K562 (cell line): ENCODE measurements around the gene ALOXE3. TPM values are rescaled to one million over a fixed set of nuclear protein-coding genes. Genes with fewer than 3 reads are reported as not detected.

ENCODE experiments used
- BRCA1 ChIP-seq, 2 experiments: fragments of 450-650 bp in 1 of 2; sonication (generic) in 1 of 2; formaldehyde crosslinking in 1 of 2; IDR thresholded peaks; 2 replicates each; pipeline versions ENCODE4 v1.5.0 to v1.6.1; 2017 to 2020; ENCODE audit warnings: mild to moderate bottlenecking in 1 of 2, missing genetic modification reagents in 1 of 2
- CCAR2 ChIP-seq: fragments of 200-400 bp; formaldehyde crosslinking; IDR thresholded peaks from 2 replicates; pipeline ENCODE4 v1.6.1; 2017; ENCODE audit warnings: mild to moderate bottlenecking, low read depth, low read length
- CHCHD3 ChIP-seq: fragments of 250-450 bp; sonication (Bioruptor Pico); IDR thresholded peaks from 2 replicates; pipeline ENCODE4 v2.1.2; 2022; ENCODE audit warnings: mild to moderate bottlenecking
- CHD1 ChIP-seq: fragments of 200-600 bp; sonication (generic); IDR thresholded peaks from one replicate; pipeline ENCODE4 v1.6.1; 2012; ENCODE audit warnings: mild to moderate bottlenecking, moderate library complexity, low read length, inconsistent platforms
- CREM ChIP-seq: IDR thresholded peaks from 2 replicates; pipeline ENCODE4 v1.6.1; 2014; ENCODE audit warnings: antibody characterized with exemption, low read depth
- CSDE1 ChIP-seq, 2 experiments: fragments of 450-650 bp; IDR thresholded peaks; 2 replicates each; pipeline ENCODE4 v1.6.1; 2016; ENCODE audit warnings: mild to moderate bottlenecking in 1 of 2
- CTCFL ChIP-seq: IDR thresholded peaks from 2 replicates; pipeline ENCODE4 v1.6.1; 2011; ENCODE audit warnings: borderline replicate concordance, low read depth, mild to moderate bottlenecking, moderate library complexity, low read length; ENCODE audit not compliant: insufficient read depth, poor library complexity, severe bottlenecking
- HDGF ChIP-seq: fragments of 450-650 bp; IDR thresholded peaks from 2 replicates; pipeline ENCODE4 v1.6.1; 2016
- HMBOX1 ChIP-seq: sonication (generic); IDR thresholded peaks from 2 replicates; pipeline ENCODE4 v1.6.1; 2016
- HMG20A ChIP-seq: fragments of 450-650 bp; formaldehyde crosslinking; conservative IDR thresholded peaks from 2 replicates; pipeline ENCODE4 v1.4.0; 2020; ENCODE audit warnings: mild to moderate bottlenecking, mixed read lengths
- KAT2B ChIP-seq: IDR thresholded peaks from one replicate; pipeline ENCODE4 v1.6.1; 2012; ENCODE audit warnings: low read depth, mild to moderate bottlenecking, control low read depth, inconsistent platforms, low read length, moderate library complexity
- MAX ChIP-seq: sonication (generic); formaldehyde crosslinking; IDR thresholded peaks from 2 replicates; pipeline ENCODE4 v1.9.0; 2022; ENCODE audit warnings: mild to moderate bottlenecking, missing genetic modification reagents
- MXI1 ChIP-seq: IDR thresholded peaks from 2 replicates; pipeline ENCODE4 v1.6.1; 2011; ENCODE audit warnings: low read depth, mild to moderate bottlenecking, improper control_type of control experiment, low read length
- NCOA1 ChIP-seq: fragments of 450-650 bp; IDR thresholded peaks from 2 replicates; pipeline ENCODE4 v1.6.1; 2016; ENCODE audit warnings: low read depth
- PHB2 ChIP-seq: fragments of 450-650 bp; IDR thresholded peaks from 2 replicates; pipeline ENCODE4 v1.6.1; 2017; ENCODE audit warnings: low read depth
- PHTF2 ChIP-seq: fragments of 250-450 bp; sonication (Bioruptor Pico); IDR thresholded peaks from 2 replicates; pipeline ENCODE4 v1.5.0; 2021; ENCODE audit warnings: mild to moderate bottlenecking
- RBBP5 ChIP-seq: fragments of 200-600 bp; sonication (generic); IDR thresholded peaks from 2 replicates; pipeline ENCODE4 v1.6.1; 2012; ENCODE audit warnings: borderline replicate concordance, mild to moderate bottlenecking, low read length, control low read depth, inconsistent platforms; ENCODE audit not compliant: insufficient read depth, poor library complexity, severe bottlenecking
- RBFOX2 ChIP-seq: fragments of 200-400 bp; formaldehyde crosslinking; IDR thresholded peaks from 2 replicates; pipeline ENCODE4 v1.6.1; 2017; ENCODE audit warnings: low read depth, mild to moderate bottlenecking, low read length, moderate library complexity
- RBM22 ChIP-seq: fragments of 200-400 bp; formaldehyde crosslinking; IDR thresholded peaks from 2 replicates; pipeline ENCODE4 v1.6.1; 2018; ENCODE audit warnings: low read length, low read depth; ENCODE audit not compliant: poor library complexity, severe bottlenecking
- SNIP1 ChIP-seq: fragments of 450-650 bp; IDR thresholded peaks from 2 replicates; pipeline ENCODE4 v1.7.1; 2017; ENCODE audit warnings: low read depth, mild to moderate bottlenecking
- STAT5A ChIP-seq: IDR thresholded peaks from 2 replicates; pipeline ENCODE4 v1.6.1; 2012; ENCODE audit warnings: low read length, inconsistent platforms, borderline replicate concordance
- XRCC3 ChIP-seq: fragments of 450-650 bp; IDR thresholded peaks from 2 replicates; pipeline ENCODE4 v1.6.1; 2017; ENCODE audit warnings: mild to moderate bottlenecking, moderate library complexity
- ZFP91 ChIP-seq: sonication (generic); formaldehyde crosslinking; IDR thresholded peaks from 2 replicates; pipeline ENCODE4 v1.8.0; 2022; ENCODE audit warnings: mild to moderate bottlenecking, missing genetic modification reagents
- ZNF133 ChIP-seq: fragments of 250-450 bp; sonication (Bioruptor Pico); IDR thresholded peaks from 2 replicates; pipeline ENCODE4 v1.4.0; 2020; ENCODE audit warnings: mild to moderate bottlenecking
- ZNF589 ChIP-seq: fragments of 200-800 bp; sonication (Bioruptor generic); IDR thresholded peaks from 2 replicates; pipeline ENCODE4 v1.6.1; 2016; ENCODE audit warnings: low read depth, missing genetic modification characterization, missing compliant biosample characterization
- ZSCAN29 ChIP-seq: fragments of 450-650 bp; IDR thresholded peaks from 2 replicates; pipeline ENCODE4 v1.6.1; 2017
- polyA plus RNA-seq, 8 experiments: library from polyadenylated mRNA; depleted of rRNA in 4 of 8; stranded (reverse) in 5 of 8; unstranded in 3 of 8; fragments of >200 nt; fragmentation: Nextera tagmentation in 2 of 8; fragmentation: Illumina TruSeq in 1 of 8; extraction: Ambion mirVana in 2 of 8; extraction: Trizol in 1 of 8; gene quantifications; 2 replicates each; pipeline versions ENCODE4 v1.2.1 to v1.2.3, GENCODE V29; 2011 to 2014; ENCODE audit warnings: inconsistent platforms in 1 of 8, missing spikeins in 1 of 8
- total RNA-seq, 7 experiments: library from RNA; depleted of rRNA in 6 of 7; stranded (reverse); fragments of >200 nt in 6 of 7; fragmentation: Illumina TruSeq in 2 of 7; extraction: Trizol in 2 of 7; gene quantifications; 2 replicates each; pipeline versions ENCODE4 v1.2.1 to v1.2.3, GENCODE V29; 2011 to 2021; ENCODE audit warnings: low replicate concordance in 1 of 7

ALOXE3 gene
- total and polyA plus RNA-seq, 9 of the 15 experiments (the other 6 are each of a cell fraction or from before 2014, with no cell fraction given) = 0.04 TPM; not detected in 8

GRCh38 chr17:8156246-8156992 is 38.1 kb upstream of the ALOXE3 start (continued):
- TF ChIP-seq PHTF2 (CRISPR knock-in tag) (no peak), MXI1 (peak; percentile 59; the same call in 1 of the 2 replicates), PHB2 (no peak), SNIP1 (no peak), BRCA1 (IDR thresholded peaks at IDR 0.05) (no peak), BRCA1 (CRISPR knock-in tag; IDR thresholded peaks at IDR 0.05) (no peak), HMG20A (CRISPR knock-in tag) (no peak), RBBP5 (no peak), ZNF133 (CRISPR knock-in tag) (no peak), CREM (peak; percentile 82; the same call in 1 of the 2 replicates), ZSCAN29 (no peak), ZFP91 (CRISPR knock-in tag) (no peak), CHCHD3 (no peak), CTCFL (no peak), NCOA1 (peak; percentile 44; the same call in 1 of the 2 replicates), STAT5A (no peak), MAX (CRISPR knock-in tag) (peak; percentile 97), CSDE1 (IDR thresholded peaks at IDR 0.05) (no peak), XRCC3 (no peak), RBM22 (no peak), HDGF (no peak), HMBOX1 (no peak), ZNF589 (CRISPR knock-in tag) (no peak), CCAR2 (no peak), RBFOX2 (peak; percentile 82), KAT2B (no peak), CHD1 (no peak)
